Measurements from ENCODE around the gene OR10A4.
"Not testable (repeated sequence)": the region's sequence is repeated elsewhere in the genome, so short reads cannot be mapped to it uniquely, and the experiment has no call there.

OR10A4 gene, protein sequence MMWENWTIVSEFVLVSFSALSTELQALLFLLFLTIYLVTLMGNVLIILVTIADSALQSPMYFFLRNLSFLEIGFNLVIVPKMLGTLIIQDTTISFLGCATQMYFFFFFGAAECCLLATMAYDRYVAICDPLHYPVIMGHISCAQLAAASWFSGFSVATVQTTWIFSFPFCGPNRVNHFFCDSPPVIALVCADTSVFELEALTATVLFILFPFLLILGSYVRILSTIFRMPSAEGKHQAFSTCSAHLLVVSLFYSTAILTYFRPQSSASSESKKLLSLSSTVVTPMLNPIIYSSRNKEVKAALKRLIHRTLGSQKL

GRCh38 chr11:6876325-6876724, at the start of gene OR10A4:
OR10A4 (plus strand) TSS chr11:6876625; CDS start chr11:6876648, 23 bp downstream.
- DNase-seq: no peak

DNA sequence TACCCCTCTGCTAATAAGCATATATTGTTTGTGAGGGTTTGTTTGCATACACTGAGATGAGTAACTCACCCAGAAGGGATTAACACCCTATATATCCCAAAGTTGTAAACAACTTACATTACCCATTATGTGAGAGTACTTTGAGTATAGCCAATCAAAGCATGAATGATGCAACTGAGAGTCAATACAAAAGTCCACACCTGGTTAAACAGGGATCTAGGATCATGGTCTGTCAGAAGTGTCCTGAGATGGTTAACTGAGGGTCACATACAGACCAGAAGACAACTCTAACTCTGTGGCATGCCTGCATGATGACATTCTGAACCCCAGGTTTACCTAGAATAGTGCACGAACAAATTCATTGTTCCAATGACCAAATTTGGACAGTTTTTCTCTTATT, 48.3 kb upstream of the OR10A4 start:
- no peak for DNase-seq

GRCh38 chr11:6833356-6833755, 43.1 kb upstream of the OR10A4 start:
- no peak for DNase-seq

GRCh38 chr11:6834021-6834420, 42.4 kb upstream of the OR10A4 start:
- no peak for DNase-seq

DNA sequence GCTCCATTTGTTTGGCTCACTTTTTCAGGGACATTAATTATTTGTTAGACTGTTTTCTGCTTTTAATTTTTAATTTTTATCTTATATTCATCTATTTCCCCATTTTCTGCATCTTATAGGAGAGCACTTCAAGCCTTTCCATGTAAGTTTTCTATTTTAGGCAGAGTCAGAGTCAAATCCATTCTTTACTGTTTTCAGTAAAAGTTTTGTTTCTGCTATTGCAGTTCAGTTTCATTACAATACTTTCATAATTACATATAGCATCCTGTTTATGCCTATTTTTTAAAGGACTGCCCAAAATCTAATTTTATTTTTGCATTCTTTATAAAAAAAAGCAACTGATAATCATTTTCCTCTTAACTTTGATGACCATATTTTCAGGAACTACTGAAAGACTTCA, 34.7 kb upstream of the OR10A4 start:
- no peak for DNase-seq

DNA sequence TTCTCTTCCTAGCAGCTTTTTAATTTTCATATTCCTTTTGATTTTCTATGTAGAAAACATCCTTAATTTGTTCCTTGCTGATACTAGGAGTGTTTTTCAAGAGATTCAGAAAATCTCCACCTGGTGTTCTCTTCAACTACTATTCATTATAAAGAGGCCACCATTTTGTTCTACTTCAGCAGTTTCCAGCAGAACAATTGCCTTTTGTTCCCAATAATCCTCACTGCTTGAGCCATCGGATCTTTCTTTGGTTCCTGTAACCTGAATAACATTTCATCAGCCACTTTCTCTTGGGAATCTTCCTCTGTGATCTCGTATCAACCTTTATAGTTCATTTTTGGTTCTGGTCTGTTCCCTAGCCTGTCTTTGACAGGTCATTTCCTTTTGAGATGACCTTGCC, 32.8 kb upstream of the OR10A4 start:
- DNase-seq: no peak

DNA sequence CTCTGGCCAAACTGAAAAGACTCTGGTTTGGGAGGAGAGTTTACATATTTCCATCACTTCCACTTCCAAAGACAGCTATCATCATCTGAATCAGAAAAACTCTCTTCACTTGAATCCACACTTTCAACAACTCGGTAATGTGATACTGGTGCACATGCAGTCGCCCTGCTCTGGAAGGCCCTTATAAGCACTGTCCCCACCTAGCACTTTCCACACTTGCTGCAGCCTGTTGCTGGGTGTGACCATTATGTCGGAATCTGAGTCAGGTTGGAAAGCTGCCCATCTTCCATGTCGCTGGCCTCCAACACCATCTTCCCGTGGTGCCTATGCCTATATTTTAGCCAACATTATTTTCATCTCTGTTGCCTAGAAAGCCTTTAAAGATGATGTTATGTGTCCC, 32.1 kb upstream of the OR10A4 start:
- DNase-seq: no peak

- DNase-seq: no peak
Measured at GRCh38 chr11:6845383-6845782, 31.0 kb upstream of the OR10A4 start, which contains the start of gene OR10A5. OR10A5 (plus strand) TSS chr11:6845683; CDS start chr11:6845683, 0 bp downstream.

DNA sequence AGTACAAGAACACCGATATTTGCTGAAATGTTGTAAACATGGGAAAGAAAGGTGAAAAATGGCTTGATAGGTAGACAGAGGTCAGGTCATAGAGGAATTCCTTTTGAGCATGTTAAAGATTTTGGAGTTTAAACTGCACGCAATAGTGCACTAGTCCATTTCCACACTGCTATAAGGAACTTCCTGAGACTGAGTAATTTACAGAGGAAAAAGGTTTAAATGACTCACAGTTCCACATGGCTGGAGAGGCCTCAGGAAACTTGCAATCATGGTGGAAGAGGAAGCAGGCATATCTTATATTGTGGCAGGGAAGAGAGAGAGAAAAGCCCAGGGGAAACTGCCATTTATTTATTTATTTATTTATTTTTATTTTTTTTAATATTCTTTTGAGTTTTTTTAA, 25.9 kb upstream of the OR10A4 start:
- DNase-seq: no peak

DNA sequence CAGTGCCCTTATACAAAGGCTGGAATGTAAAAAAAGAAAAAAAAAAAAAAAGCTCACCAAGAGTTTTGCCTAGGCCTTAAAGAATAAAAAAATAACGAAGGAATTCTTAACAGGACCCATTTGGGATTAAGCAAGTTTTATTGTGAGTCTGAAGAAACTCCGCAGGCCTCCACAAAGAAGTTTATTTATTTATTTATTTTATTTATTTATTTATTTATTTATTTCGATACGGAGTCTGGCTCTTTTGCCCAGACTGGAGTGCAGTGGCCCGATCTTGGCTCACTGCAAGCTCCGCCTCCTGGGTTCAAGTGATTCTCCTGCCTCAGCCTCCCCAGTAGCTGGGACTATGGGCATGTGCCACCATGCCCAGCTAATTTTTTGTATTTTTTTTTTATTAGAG, 21.6 kb upstream of the OR10A4 start:
- not testable (repeated sequence) for DNase-seq

DNA sequence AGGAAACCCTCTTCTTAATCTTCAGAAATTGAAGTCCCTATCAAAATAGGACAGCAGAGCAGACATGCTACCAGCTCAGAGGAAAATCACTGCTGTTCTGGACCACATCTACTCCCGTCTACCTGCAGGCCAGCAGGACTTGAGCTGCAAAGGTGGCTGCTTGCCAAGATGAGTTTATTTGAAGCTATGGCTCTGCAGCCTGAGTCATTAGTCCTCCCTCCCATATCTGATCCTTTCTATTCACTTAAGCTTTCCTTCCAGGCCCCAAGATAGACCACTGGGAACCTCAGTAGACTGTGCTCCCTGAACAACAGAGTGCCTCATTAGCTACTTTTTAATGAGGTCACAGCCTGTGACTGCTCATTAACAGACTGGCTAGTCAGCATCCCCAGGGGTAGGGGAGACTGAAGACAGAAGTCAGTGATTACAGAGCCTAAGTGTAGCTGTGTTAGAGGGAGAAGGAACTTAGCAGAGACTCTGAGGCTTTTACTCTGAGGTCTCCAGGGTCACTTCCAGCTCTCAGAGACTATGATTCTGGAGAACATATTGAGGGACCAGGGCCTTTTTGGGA, 20.4 kb upstream of the OR10A4 start:
- peak; percentile 19 for DNase-seq

DNA sequence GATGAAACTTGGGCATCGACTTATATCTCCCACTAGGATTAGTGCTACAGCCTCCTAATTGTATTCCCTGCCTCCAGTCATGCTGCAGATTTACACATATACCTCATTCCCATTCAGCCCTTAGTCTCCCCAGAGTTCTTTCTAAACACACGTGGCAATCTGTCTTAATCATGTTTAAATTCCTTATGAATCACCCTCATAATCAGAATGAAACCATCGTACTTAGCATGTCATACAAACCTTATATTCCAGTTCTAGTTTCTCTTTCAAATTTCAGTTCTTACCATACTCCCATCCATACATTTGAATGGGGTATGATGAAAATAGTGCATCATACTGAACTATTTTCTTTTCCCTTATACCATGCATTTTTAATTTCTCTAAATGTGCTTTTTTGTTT, 19.6 kb upstream of the OR10A4 start:
- DNase-seq: no peak

DNA sequence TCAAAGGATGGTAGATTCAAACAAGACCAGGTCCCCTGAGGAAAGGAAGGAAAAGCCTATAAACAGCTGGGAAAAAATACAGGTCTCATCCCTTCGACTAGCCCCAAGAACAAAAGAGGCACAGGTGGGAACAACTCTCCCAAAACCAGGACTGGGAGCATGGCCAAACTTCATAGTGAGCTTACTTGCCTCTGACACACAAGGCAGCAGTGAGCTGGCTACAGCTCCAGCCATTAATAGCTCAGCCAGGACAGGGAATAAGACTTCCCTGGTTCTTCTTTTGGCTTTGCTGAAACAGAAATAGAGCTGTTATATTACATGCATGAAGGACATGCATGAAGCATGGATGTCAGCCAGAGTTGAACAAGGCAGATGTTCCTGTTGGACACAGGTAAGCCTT, 13.5 kb upstream of the OR10A4 start, which contains the start of gene OR10A2:
OR10A2 (plus strand) TSS at position 97 of the 400 bp plus-strand sequence. CDS start 6,698 bp downstream, outside the sequence.
- no peak for DNase-seq

DNA sequence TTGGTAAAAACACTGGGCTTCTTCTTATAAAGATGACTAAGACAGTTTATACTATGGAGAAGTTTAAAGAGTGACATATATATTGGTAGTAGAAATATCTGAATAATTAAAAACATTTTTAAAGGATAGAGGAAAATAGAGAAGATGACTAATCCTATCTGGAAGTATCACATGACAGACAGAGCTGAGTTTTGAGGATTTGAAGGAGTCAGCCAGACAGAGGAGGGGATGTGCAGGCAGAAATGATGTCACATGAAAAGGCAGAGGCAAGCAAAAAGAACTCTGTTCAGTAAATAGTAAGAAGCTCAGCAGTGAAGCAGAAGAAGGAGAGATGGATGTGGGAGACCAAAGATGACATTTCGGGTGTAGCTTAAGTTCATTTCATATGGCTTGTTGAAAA, 12.0 kb upstream of the OR10A4 start:
- no peak for DNase-seq

DNA sequence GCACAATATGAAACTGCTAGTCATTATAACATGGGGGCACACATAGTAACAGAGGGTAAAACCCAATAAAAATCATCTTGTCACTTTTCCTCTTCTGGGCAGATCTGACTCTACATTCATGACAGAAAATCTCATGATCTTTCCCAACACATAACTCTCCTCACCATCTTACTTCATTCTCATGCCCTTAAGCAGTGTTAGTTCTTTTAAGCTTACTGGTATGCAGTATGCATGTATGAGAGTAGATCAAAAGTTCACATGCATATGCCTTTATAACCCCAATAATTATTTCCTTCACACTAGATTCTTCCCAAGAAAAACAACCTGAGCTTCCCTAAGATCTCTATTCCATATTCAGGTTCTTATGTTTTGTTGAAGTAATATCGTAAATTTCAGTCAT, 5.1 kb upstream of the OR10A4 start:
- DNase-seq: no peak

GRCh38 chr11:6875761-6876160, 664 bp upstream of the OR10A4 start:
- DNase-seq: no peak

- DNase-seq: no peak
Measured at GRCh38 chr11:6876914-6877313, 489 bp downstream of the OR10A4 start.

DNA sequence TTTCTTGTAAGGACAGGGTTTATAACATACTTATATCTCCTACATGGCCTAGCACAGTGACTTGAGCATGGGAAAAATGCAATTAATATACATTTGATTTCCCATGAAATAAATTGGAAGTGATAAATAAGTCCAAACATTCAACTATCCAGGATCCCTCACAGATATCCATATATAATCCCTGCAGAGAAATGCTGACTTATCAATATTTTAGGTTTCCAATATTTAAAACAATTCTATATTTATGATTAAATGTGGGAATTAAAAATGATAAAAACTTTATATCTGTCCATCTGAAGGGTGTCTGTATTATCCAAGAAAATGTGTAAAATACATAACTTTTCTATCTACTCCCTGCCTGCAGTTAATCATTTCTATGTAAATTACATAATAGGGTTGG, 6.3 kb downstream of the OR10A4 start:
- DNase-seq: no peak

DNA sequence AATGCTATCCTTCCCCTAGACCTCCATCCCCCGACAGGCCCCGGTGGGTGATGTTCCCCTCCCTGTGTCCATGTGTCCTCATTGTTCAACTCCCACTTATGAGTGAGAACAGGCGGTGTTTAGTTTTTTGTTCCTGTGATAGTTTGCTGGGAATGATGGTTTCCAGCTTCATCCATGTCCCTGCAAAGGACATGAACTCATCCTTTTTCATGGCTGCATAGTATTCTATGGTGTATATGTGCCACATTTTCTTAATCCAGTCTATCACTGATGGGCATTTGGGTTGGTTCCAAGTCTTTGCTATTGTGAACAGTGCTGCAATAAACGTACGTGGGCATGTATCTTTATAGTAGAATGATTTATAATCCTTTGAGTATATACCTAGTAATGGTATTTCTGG, 11.3 kb downstream of the OR10A4 start:
- DNase-seq: not testable (repeated sequence)

DNA sequence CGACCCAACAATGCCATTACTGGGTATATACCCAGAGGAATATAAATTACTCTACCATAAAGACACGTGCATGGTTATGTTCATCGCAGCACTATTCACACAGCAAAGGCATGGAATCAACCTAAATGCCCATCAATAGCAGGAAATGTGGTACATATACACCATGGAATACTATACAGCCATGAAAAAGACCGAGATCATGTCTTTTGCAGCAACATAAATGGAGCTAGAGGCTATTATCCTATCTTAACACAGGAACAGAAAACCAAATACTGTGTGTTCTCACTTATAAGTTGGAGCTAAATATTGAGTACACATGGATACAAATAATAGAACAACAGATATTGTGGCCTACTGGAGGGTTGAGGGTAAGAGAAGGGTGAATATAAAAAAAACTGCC, 12.4 kb downstream of the OR10A4 start:
- no peak for DNase-seq

- DNase-seq: no peak
Measured at GRCh38 chr11:6889835-6890234, 13.4 kb downstream of the OR10A4 start.

GRCh38 chr11:6892400-6892799, 16.0 kb downstream of the OR10A4 start, which contains the start of gene OR2D2:
OR2D2 (minus strand) TSS chr11:6892500; CDS start chr11:6892500, 0 bp downstream.
- DNase-seq: no peak

DNA sequence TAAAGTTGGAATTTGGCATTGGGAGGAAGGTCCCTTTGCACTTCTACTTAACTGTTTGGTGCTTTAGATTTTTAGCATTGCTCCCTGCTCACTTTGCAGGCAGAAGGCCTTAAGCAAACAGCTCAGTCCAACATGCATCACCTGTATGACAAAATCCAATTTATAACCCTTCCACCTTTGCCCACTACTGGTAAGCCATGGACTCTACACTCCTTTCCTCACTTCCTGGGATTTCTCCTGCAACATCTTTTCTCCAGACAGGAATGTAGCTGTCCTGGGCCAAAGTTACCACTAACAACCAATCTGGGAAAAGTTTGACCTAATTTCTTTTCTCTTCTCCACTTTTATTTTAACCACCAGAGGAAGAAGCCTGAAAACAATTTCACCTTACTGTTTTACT, 17.7 kb downstream of the OR10A4 start:
- no peak for DNase-seq

DNA sequence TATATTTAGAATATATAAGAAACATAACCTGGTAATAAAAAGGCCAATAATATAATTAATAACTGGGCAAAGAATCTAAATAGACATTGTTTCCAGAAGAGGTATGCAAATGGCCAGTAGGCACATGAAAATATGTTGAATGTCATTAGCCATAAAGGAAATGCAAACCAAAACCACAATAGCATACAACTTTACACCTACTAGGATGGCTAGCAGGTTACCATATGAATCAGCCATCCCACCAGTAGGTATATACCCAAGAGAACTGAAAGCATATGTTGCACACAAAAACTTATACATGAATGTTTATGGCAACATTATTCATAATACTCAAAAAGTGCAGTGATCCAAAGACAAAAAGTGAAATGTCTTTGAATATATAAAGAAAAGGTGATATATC, 18.6 kb downstream of the OR10A4 start:
- DNase-seq: no peak

DNA sequence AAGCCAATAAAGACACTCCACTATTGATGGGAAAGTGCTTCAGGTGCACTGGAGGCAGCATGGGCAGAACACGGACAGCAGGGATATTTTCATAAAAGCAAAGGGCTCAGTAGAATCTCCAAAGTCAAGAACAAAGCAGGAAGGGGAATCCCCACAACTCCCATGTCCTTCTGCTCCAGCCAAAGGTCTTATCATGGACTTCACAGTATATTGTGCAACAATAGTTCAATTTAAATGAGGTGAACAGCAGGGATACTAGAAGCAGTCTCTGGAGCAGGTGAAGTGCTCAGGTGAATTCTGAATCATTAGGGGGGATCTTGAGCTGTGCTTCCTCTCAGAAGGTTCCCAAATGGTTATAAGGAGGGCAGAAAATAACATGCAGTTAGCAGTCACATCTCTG, 22.5 kb downstream of the OR10A4 start:
- no peak for DNase-seq
